Endothelial cell of umbilical vein (primary cell): ENCODE results near the gene P2RY8.

Experiments
- FOS ChIP-seq: IDR thresholded peaks from 2 replicates; pipeline ENCODE4 v1.6.1; 2011; ENCODE audit warnings: mild to moderate bottlenecking, low read length, moderate library complexity, borderline replicate concordance; ENCODE audit not compliant: insufficient read depth
- POLR2A ChIP-seq: IDR thresholded peaks from 2 replicates; pipeline ENCODE4 v1.6.1; 2012; ENCODE audit warnings: low read depth, mild to moderate bottlenecking, control low read depth, low read length
- POLR2AphosphoS5 ChIP-seq: IDR thresholded peaks from 2 replicates; pipeline ENCODE4 v1.6.1; 2012; ENCODE audit warnings: low read depth, mild to moderate bottlenecking, control low read depth, low read length, moderate library complexity; ENCODE audit not compliant: insufficient read depth
- TF ChIP-seq, protein P1 (sequence below), 2 donors: IDR thresholded peaks; 1 replicate in 1 of 2; 2 replicates in 1 of 2; pipeline ENCODE4 v1.5.1; 2011; ENCODE audit warnings: low read length in 2 of 2, mild to moderate bottlenecking in 2 of 2, moderate library complexity in 2 of 2, control low read depth in 1 of 2, inconsistent platforms in 1 of 2, low read depth in 1 of 2; ENCODE audit not compliant: insufficient read depth in 1 of 2; ENCODE audit errors: extremely low read depth in 1 of 2

- TF ChIP-seq, protein P1, sequence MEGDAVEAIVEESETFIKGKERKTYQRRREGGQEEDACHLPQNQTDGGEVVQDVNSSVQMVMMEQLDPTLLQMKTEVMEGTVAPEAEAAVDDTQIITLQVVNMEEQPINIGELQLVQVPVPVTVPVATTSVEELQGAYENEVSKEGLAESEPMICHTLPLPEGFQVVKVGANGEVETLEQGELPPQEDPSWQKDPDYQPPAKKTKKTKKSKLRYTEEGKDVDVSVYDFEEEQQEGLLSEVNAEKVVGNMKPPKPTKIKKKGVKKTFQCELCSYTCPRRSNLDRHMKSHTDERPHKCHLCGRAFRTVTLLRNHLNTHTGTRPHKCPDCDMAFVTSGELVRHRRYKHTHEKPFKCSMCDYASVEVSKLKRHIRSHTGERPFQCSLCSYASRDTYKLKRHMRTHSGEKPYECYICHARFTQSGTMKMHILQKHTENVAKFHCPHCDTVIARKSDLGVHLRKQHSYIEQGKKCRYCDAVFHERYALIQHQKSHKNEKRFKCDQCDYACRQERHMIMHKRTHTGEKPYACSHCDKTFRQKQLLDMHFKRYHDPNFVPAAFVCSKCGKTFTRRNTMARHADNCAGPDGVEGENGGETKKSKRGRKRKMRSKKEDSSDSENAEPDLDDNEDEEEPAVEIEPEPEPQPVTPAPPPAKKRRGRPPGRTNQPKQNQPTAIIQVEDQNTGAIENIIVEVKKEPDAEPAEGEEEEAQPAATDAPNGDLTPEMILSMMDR (IDR thresholded peaks at IDR 0.05; ENCODE audit: extremely low read depth in 1 of 2, insufficient read depth in 1 of 2, low read depth in 1 of 2, low read length in 2 of 2), result no peak
- no peak for TF ChIP-seq POLR2AphosphoS5
- TF ChIP-seq POLR2A, result no peak
- peak; percentile 28 for TF ChIP-seq FOS
Measured at GRCh38 chrX:1480082-1480785, 56.8 kb downstream of the P2RY8 start.
